OCI-M2 (cell line): ENCODE measurements around the gene MMD.
"Not testable (repeated sequence)": the region's sequence is repeated elsewhere in the genome, so short reads cannot be mapped to it uniquely, and the experiment has no call there.

ENCODE experiments used
- DNase-seq: peaks from one replicate; lab custom pipeline; 2025; ENCODE audit not compliant: unreplicated experiment; lab: John Stamatoyannopoulos, UW

MMD gene

GRCh38 chr17:55444471-55445441 lies 23.1 kb upstream of the MMD start:
- DNase-seq: no peak

- no peak for DNase-seq
These were observed 22.3 kb upstream of the MMD start for GRCh38 chr17:55443904-55444303.

GRCh38 chr17:55442953-55443683 lies 21.5 kb upstream of the MMD start:
- no peak for DNase-seq

- DNase-seq: no peak
These were observed 20.8 kb upstream of the MMD start for GRCh38 chr17:55442462-55442861.

GRCh38 chr17:55441544-55441943 lies 19.9 kb upstream of the MMD start:
- no peak for DNase-seq

GRCh38 chr17:55440391-55440790 lies 18.8 kb upstream of the MMD start:
- DNase-seq: no peak

GRCh38 chr17:55437159-55437605 lies 15.5 kb upstream of the MMD start:
- no peak for DNase-seq

GRCh38 chr17:55436224-55437158 lies 14.9 kb upstream of the MMD start:
- DNase-seq: no peak

GRCh38 chr17:55435408-55435807 lies 13.8 kb upstream of the MMD start:
- DNase-seq: no peak

GRCh38 chr17:55434721-55435120 lies 13.1 kb upstream of the MMD start:
- no peak for DNase-seq

- DNase-seq: no peak
These were observed 12.2 kb upstream of the MMD start for GRCh38 chr17:55433629-55434422.

GRCh38 chr17:55433029-55433628 lies 11.5 kb upstream of the MMD start:
- DNase-seq: no peak

- no peak for DNase-seq
These were observed 10.9 kb upstream of the MMD start for GRCh38 chr17:55432358-55433028.

- DNase-seq: not testable (repeated sequence)
These were observed 10.3 kb upstream of the MMD start for GRCh38 chr17:55431914-55432313.

GRCh38 chr17:55430541-55431288 lies 9.1 kb upstream of the MMD start:
- DNase-seq: no peak

GRCh38 chr17:55427587-55427882 lies 5.9 kb upstream of the MMD start:
- no peak for DNase-seq

- DNase-seq: no peak
These were observed 5.4 kb upstream of the MMD start for GRCh38 chr17:55426851-55427586.
